K562 (cell line): ENCODE data around the gene SERPINB12. TPM values are rescaled to one million over a fixed set of nuclear protein-coding genes. Genes with fewer than 3 reads are reported as not detected.

ENCODE experiments used
- ATAC-seq: fragments of 200-7000 bp; cut with Tn5 transposase; 3 replicates; pipeline ENCODE4 v1.9.1; 2020; ENCODE audit warnings: moderate library complexity
- BruUV-seq: library from RNA; stranded (reverse); fragments of 400-500 nt; replicated peaks from 2 replicates; lab custom pipeline; 2021; lab: Mats Ljungman, UMichigan
- CTCF ChIA-PET: fragments of 300-600 bp; formaldehyde crosslinking; extraction: SDS; loops from one replicate; lab custom pipeline; 2021; ENCODE audit warnings: low intra/inter-chr PET ratio; lab: Yijun Ruan, JAX
- POLR2A ChIA-PET: fragments of 300-600, 350-650 bp; sonication (Branson Sonifier 250); formaldehyde crosslinking; extraction: SDS; loops from one replicate; lab custom pipeline; 2021; ENCODE audit warnings: antibody characterized with exemption, inconsistent platforms; lab: Yijun Ruan, JAX
- DNase-seq, 4 experiments: peaks; one replicate each; pipeline versions ENCODE4 v3.0.0 to v3.0.0-alpha.2; 2011 to 2018; ENCODE audit warnings: low spot score in 3 of 4, mixed read lengths in 3 of 4; ENCODE audit errors: extremely low read depth in 1 of 4
- FAIRE-seq: peaks from 2 replicates; lab custom pipeline; 2011; peaks lifted over from hg19 to GRCh38; lab: Jason Lieb, UNC
- H2AFZ ChIP-seq: 2 replicates; pipeline ENCODE4 v1.6.0; 2011; ENCODE audit warnings: low read depth, low read length, control low read depth, inconsistent platforms
- H3K27ac ChIP-seq: fragments of 200-600 bp; 3 replicates; pipeline ENCODE4 v1.8.0; 2011; ENCODE audit warnings: low read depth, mild to moderate bottlenecking, control low read depth, inconsistent platforms, low read length, moderate library complexity, mixed read lengths; ENCODE audit errors: extremely low read depth
- H3K27me3 ChIP-seq, 2 experiments: fragments of 300-600 bp in 1 of 2; 2 replicates in 1 of 2; 3 replicates in 1 of 2; pipeline versions ENCODE4 v1.6.0 to v1.8.0; 2011; ENCODE audit warnings: inconsistent platforms in 2 of 2, low read length in 2 of 2, mild to moderate bottlenecking in 1 of 2, mixed read lengths in 1 of 2, moderate library complexity in 1 of 2; ENCODE audit not compliant: control insufficient read depth in 2 of 2, insufficient read depth in 2 of 2
- H3K36me3 ChIP-seq: fragments of 300-600 bp; 3 replicates; pipeline ENCODE4 v1.8.0; 2011; ENCODE audit warnings: mild to moderate bottlenecking, low read length, inconsistent platforms; ENCODE audit not compliant: control insufficient read depth, insufficient read depth
- H3K4me1 ChIP-seq, 2 experiments: fragments of 200-600 bp in 1 of 2; replicated peaks in 1 of 2; 2 replicates in 1 of 2; 3 replicates in 1 of 2; pipeline versions ENCODE4 v1.5.1 to v1.8.0; 2011; ENCODE audit warnings: inconsistent platforms in 2 of 2, low read length in 2 of 2, mild to moderate bottlenecking in 1 of 2, mixed read lengths in 1 of 2, moderate library complexity in 1 of 2; ENCODE audit not compliant: control insufficient read depth in 2 of 2, insufficient read depth in 2 of 2
- H3K4me2 ChIP-seq: 2 replicates; pipeline ENCODE4 v1.6.1; 2011; ENCODE audit warnings: low read length, control low read depth, inconsistent platforms, mixed read lengths; ENCODE audit not compliant: insufficient read depth
- H3K4me3 ChIP-seq: fragments of 200-600 bp; sonication (generic), shearing (Covaris generic); 2 replicates; pipeline ENCODE4 v1.5.1; 2016; ENCODE audit warnings: control low read depth, inconsistent platforms
- H3K79me2 ChIP-seq: fragments of 200-600 bp; 3 replicates; pipeline ENCODE4 v1.8.0; 2011; ENCODE audit warnings: low read length, inconsistent platforms; ENCODE audit not compliant: control insufficient read depth, insufficient read depth
- H3K9ac ChIP-seq, 2 experiments: 2 replicates each; pipeline versions ENCODE4 v1.6.0 to v1.6.1; 2011; ENCODE audit warnings: low read depth in 2 of 2, low read length in 2 of 2, control low read depth in 1 of 2, inconsistent platforms in 1 of 2, mild to moderate bottlenecking in 1 of 2, mixed read lengths in 1 of 2; ENCODE audit not compliant: insufficient read depth in 1 of 2
- H3K9me1 ChIP-seq: one replicate; pipeline ENCODE4 v1.6.0; 2011; ENCODE audit warnings: inconsistent platforms, mild to moderate bottlenecking, low read length, moderate library complexity; ENCODE audit not compliant: control insufficient read depth, insufficient read depth
- H3K9me3 ChIP-seq: replicated peaks from 2 replicates; pipeline ENCODE4 v1.5.1; 2011; ENCODE audit warnings: low read depth, low read length, inconsistent platforms; ENCODE audit not compliant: control insufficient read depth, insufficient read depth
- H4K20me1 ChIP-seq: replicated peaks from 2 replicates; pipeline ENCODE4 v1.6.1; 2011; ENCODE audit warnings: low read length, inconsistent platforms, mixed read lengths; ENCODE audit not compliant: control insufficient read depth, insufficient read depth
- FOXA3 ChIP-seq, 2 experiments: fragments of 450-650 bp in 1 of 2; sonication (generic) in 1 of 2; formaldehyde crosslinking; IDR thresholded peaks in 1 of 2; conservative IDR thresholded peaks in 1 of 2; 2 replicates each; pipeline versions ENCODE4 v1.4.0 to v1.8.0; 2020 to 2022; ENCODE audit warnings: mild to moderate bottlenecking in 2 of 2, missing genetic modification reagents in 1 of 2
- GTF2E2 ChIP-seq: fragments of 200-800 bp; sonication (Bioruptor generic); IDR thresholded peaks from 2 replicates; pipeline ENCODE4 v1.6.1; 2016; ENCODE audit warnings: missing genetic modification characterization, missing compliant biosample characterization
- IRF9 ChIP-seq: fragments of 450-650 bp; IDR thresholded peaks from 2 replicates; pipeline ENCODE4 v1.6.1; 2016; ENCODE audit warnings: missing biosample characterization, missing genetic modification characterization
- NCOA4 ChIP-seq: fragments of 450-650 bp; IDR thresholded peaks from 2 replicates; pipeline ENCODE4 v1.6.1; 2018; ENCODE audit warnings: mild to moderate bottlenecking; ENCODE audit not compliant: partially characterized antibody
- SNAPC5 ChIP-seq: fragments of 250-450 bp; sonication (Bioruptor Pico); IDR thresholded peaks from 2 replicates; pipeline ENCODE4 v1.8.0; 2021; ENCODE audit warnings: moderate library complexity, mild to moderate bottlenecking, inconsistent platforms
- TGIF2 ChIP-seq: sonication (generic); formaldehyde crosslinking; IDR thresholded peaks from 2 replicates; pipeline ENCODE4 v1.8.1; 2022; ENCODE audit warnings: mild to moderate bottlenecking, missing genetic modification reagents, moderate library complexity
- THRA ChIP-seq: fragments of 450-650 bp; IDR thresholded peaks from 2 replicates; pipeline ENCODE4 v1.6.1; 2017; ENCODE audit warnings: mild to moderate bottlenecking, moderate library complexity
- ZMIZ1 ChIP-seq, 2 experiments: fragments of 150-350 bp in 1 of 2; IDR thresholded peaks; 2 replicates each; pipeline ENCODE4 v1.6.1; 2012 to 2016; ENCODE audit warnings: low read depth in 2 of 2, low read length in 2 of 2, mild to moderate bottlenecking in 1 of 2, moderate library complexity in 1 of 2
- ZNF518B ChIP-seq: fragments of 250-450 bp; sonication (Bioruptor Pico); IDR thresholded peaks from 2 replicates; pipeline ENCODE4 v1.5.0; 2021; ENCODE audit warnings: mild to moderate bottlenecking, moderate library complexity
- WGBS: fragments of 100-300 bp; shearing (Covaris generic); methylation state at CpG from one replicate; pipeline ENCODE4 v1.1.6; 2016; ENCODE audit warnings: low coverage, mixed read lengths; ENCODE audit not compliant: insufficient coverage; ENCODE audit errors: missing lambda C conversion rate; 5-methylcytosine and 5-hydroxymethylcytosine counted together
- in situ Hi-C: fragments of 300-500 bp; cut with MboI; formaldehyde crosslinking; loops from 4 replicates; pipeline ENCODE4 v1.15.0; 2018; ENCODE audit warnings: inconsistent platforms, mixed read lengths
- intact Hi-C: fragments of 100-400 bp; cut with micrococcal nuclease; formaldehyde crosslinking; loops from 2 replicates; pipeline ENCODE4 v1.14.2; 2022
- polyA plus RNA-seq, 8 experiments: library from polyadenylated mRNA; depleted of rRNA in 4 of 8; stranded (reverse) in 5 of 8; unstranded in 3 of 8; fragments of >200 nt; fragmentation: Nextera tagmentation in 2 of 8; fragmentation: Illumina TruSeq in 1 of 8; extraction: Ambion mirVana in 2 of 8; extraction: Trizol in 1 of 8; gene quantifications; 2 replicates each; pipeline versions ENCODE4 v1.2.1 to v1.2.3, GENCODE V29; 2011 to 2014; ENCODE audit warnings: inconsistent platforms in 1 of 8, missing spikeins in 1 of 8
- total RNA-seq, 7 experiments: library from RNA; depleted of rRNA in 6 of 7; stranded (reverse); fragments of >200 nt in 6 of 7; fragmentation: Illumina TruSeq in 2 of 7; extraction: Trizol in 2 of 7; gene quantifications; 2 replicates each; pipeline versions ENCODE4 v1.2.1 to v1.2.3, GENCODE V29; 2011 to 2021; ENCODE audit warnings: low replicate concordance in 1 of 7

The SERPINB12 gene
- total and polyA plus RNA-seq, 9 of the 15 experiments (the other 6 are each of a cell fraction or from before 2014, with no cell fraction given), result not detected

- TF ChIP-seq ZMIZ1 (IDR thresholded peaks at IDR 0.05; ENCODE audit: low read depth in 2 of 2, low read length in 2 of 2) (no peak), NCOA4 (no peak), IRF9 (tag) (no peak)
Observed at GRCh38 chr18:63542069-63542468, at the start of gene SERPINB12 (continued).

- H3K4me1 ChIP-seq, result no peaks in the 10 kb centered on the region
- no TSS peak for BruUV-seq
- FAIRE-seq, result no peak
- no peak overlapping the region for H3K4me3 ChIP-seq
- no peak for ATAC-seq
- no peak overlapping the region for H3K27ac ChIP-seq
- no peaks in the 10 kb centered on the region for H4K20me1 ChIP-seq
- no peaks in the 10 kb centered on the region for H3K27me3 ChIP-seq
- H3K9ac ChIP-seq, result no peak overlapping the region
- H3K79me2 ChIP-seq, result no peaks in the 10 kb centered on the region
- intact Hi-C loops, result no loop called here
- POLR2A ChIA-PET, result interaction anchor here (0.6 kb wide), 1 partner anchor 45 kb away, joined by 3 read pairs; no protein-coding TSS in a partner anchor
- no peaks in the 10 kb centered on the region for H3K36me3 ChIP-seq
- H2AFZ ChIP-seq, result no peak overlapping the region
- no peak for DNase-seq
- in situ Hi-C loops, result no loop called here
- H3K9me3 ChIP-seq, result no peaks in the 10 kb centered on the region
- CTCF ChIA-PET, result no interaction called here
- WGBS, result 0% methylated on average over 3 of the region's 3 CpGs
- no peak overlapping the region for H3K4me2 ChIP-seq
- no peaks in the 10 kb centered on the region for H3K9me1 ChIP-seq
- no peak for TF ChIP-seq SNAPC5 (CRISPR knock-in tag)
- no peak for TF ChIP-seq TGIF2 (CRISPR knock-in tag)
- no peak for TF ChIP-seq THRA
- TF ChIP-seq FOXA3 (CRISPR knock-in tag; conservative IDR thresholded peaks at IDR 0.05 in 1 of 2, IDR thresholded peaks at IDR 0.05 in 1 of 2), result no peak
- no peak for TF ChIP-seq ZNF518B (CRISPR knock-in tag)
- TF ChIP-seq GTF2E2, result no peak
Observed at GRCh38 chr18:63492851-63493250, 49.3 kb upstream of the SERPINB12 start.
